GM12878 (cell line): Measurements from ENCODE around the gene ZNF428.

Experiments used
- EGR1 ChIP-seq, 2 experiments: IDR thresholded peaks; 1 replicate in 1 of 2; 2 replicates in 1 of 2; pipeline ENCODE4 v1.6.1; 2011 to 2012; ENCODE audit warnings: low read depth in 2 of 2, low read length in 2 of 2, borderline replicate concordance in 1 of 2, mild to moderate bottlenecking in 1 of 2, moderate library complexity in 1 of 2
- HCFC1 ChIP-seq: fragments of 150-350 bp; IDR thresholded peaks from 2 replicates; pipeline ENCODE4 v1.6.1; 2014; ENCODE audit warnings: low read length
- JUND ChIP-seq: IDR thresholded peaks from 2 replicates; pipeline ENCODE4 v1.6.1; 2012; ENCODE audit warnings: low read depth, mild to moderate bottlenecking, low read length, improper control_type of control experiment, moderate library complexity
- PAX8 ChIP-seq: fragments of 450-650 bp; IDR thresholded peaks from 2 replicates; pipeline ENCODE4 v1.6.1; 2017; ENCODE audit warnings: mild to moderate bottlenecking, moderate library complexity
- POLR2A ChIP-seq: IDR thresholded peaks from 2 replicates; pipeline ENCODE4 v1.6.1; 2011; ENCODE audit warnings: low read depth, mild to moderate bottlenecking, low read length
- RAD21 ChIP-seq: IDR thresholded peaks from 2 replicates; pipeline ENCODE4 v1.6.1; 2011; ENCODE audit warnings: mild to moderate bottlenecking, low read depth, low read length, moderate library complexity; ENCODE audit not compliant: insufficient read depth
- SIX5 ChIP-seq: IDR thresholded peaks from 2 replicates; pipeline ENCODE4 v1.6.1; 2011; ENCODE audit warnings: mild to moderate bottlenecking, low read depth, low read length, moderate library complexity; ENCODE audit not compliant: severe bottlenecking
- SPI1 ChIP-seq: IDR thresholded peaks from 2 replicates; pipeline ENCODE4 v1.6.1; 2011; ENCODE audit warnings: low read depth, mild to moderate bottlenecking, low read length, moderate library complexity, borderline replicate concordance; ENCODE audit not compliant: insufficient read depth
- SREBF2 ChIP-seq: IDR thresholded peaks from 2 replicates; pipeline ENCODE4 v1.6.1; 2012; ENCODE audit warnings: mild to moderate bottlenecking, low read length
- TCF12 ChIP-seq: IDR thresholded peaks from 2 replicates; pipeline ENCODE4 v1.6.1; 2011; ENCODE audit warnings: low read depth, mild to moderate bottlenecking, low read length
- ZNF274 ChIP-seq: IDR thresholded peaks from one replicate; pipeline ENCODE4 v1.8.0; 2011; ENCODE audit not compliant: insufficient read length, insufficient read depth
- ZNF384 ChIP-seq: IDR thresholded peaks from 2 replicates; pipeline ENCODE4 v1.6.1; 2012; ENCODE audit warnings: low read depth, mild to moderate bottlenecking, low read length, improper control_type of control experiment, borderline replicate concordance
- TF ChIP-seq, protein P1 (sequence below), 3 experiments: IDR thresholded peaks in 2 of 3; conservative IDR thresholded peaks in 1 of 3; 2 replicates each; pipeline ENCODE4 v1.5.1; 2011; ENCODE audit warnings: low read depth in 3 of 3, low read length in 3 of 3, mild to moderate bottlenecking in 3 of 3, control low read depth in 2 of 3, moderate library complexity in 2 of 3, inconsistent platforms in 1 of 3, mixed read lengths in 1 of 3; ENCODE audit not compliant: control insufficient read depth in 2 of 3, insufficient read depth in 1 of 3; ENCODE audit errors: extremely low read depth in 1 of 3
- TF ChIP-seq, protein P2 (sequence below): IDR thresholded peaks from 2 replicates; pipeline ENCODE4 v1.6.1; 2011; ENCODE audit warnings: low read depth, mild to moderate bottlenecking, low read length, moderate library complexity, borderline replicate concordance; ENCODE audit errors: extremely low read depth

DNA sequence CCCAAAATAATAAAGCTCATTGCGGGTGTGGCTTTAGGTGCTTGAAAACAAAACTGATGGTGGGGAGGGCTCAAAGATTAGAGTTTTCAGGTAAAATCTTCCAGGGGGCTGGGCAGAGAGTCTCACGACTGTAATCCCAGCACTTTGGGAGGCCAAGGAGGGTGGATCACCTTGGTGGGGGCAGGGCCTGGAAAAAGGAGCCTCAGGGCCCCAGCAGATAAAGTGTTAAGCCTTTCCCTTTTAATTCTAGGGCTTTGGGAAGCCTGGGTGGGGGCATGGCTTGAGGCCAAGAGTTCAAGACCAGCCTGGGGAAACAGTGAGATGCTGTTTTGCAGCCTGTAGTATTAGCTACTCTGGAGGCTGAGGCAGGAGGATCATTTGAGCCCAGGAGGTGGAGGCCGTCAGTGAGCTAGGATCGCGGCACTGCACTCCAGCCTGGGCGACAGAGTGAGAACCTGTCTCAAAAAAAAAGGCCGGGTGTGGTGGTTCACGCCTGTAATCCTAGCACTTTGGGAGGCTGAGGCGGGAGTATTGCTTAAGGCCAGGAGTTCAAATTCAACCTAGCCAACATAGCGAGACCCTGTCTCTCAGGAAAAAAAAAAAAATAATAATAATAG, 25.2 kb downstream of the ZNF428 start:
- TF ChIP-seq, protein P1, sequence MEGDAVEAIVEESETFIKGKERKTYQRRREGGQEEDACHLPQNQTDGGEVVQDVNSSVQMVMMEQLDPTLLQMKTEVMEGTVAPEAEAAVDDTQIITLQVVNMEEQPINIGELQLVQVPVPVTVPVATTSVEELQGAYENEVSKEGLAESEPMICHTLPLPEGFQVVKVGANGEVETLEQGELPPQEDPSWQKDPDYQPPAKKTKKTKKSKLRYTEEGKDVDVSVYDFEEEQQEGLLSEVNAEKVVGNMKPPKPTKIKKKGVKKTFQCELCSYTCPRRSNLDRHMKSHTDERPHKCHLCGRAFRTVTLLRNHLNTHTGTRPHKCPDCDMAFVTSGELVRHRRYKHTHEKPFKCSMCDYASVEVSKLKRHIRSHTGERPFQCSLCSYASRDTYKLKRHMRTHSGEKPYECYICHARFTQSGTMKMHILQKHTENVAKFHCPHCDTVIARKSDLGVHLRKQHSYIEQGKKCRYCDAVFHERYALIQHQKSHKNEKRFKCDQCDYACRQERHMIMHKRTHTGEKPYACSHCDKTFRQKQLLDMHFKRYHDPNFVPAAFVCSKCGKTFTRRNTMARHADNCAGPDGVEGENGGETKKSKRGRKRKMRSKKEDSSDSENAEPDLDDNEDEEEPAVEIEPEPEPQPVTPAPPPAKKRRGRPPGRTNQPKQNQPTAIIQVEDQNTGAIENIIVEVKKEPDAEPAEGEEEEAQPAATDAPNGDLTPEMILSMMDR (IDR thresholded peaks at IDR 0.05 in 2 of 3, conservative IDR thresholded peaks at IDR 0.05 in 1 of 3; ENCODE audit: control insufficient read depth in 2 of 3, extremely low read depth in 1 of 3, insufficient read depth in 1 of 3, low read depth in 3 of 3, low read length in 3 of 3): no peak
- TF ChIP-seq POLR2A (no peak), ZNF384 (no peak), RAD21 (no peak), SPI1 (no peak), TCF12 (no peak), SIX5 (no peak), SREBF2 (no peak), HCFC1 (no peak), PAX8 (no peak), ZNF274 (no peak), JUND (no peak), EGR1 (IDR thresholded peaks at IDR 0.05; ENCODE audit: borderline replicate concordance in 1 of 2, low read depth in 2 of 2, low read length in 2 of 2) (no peak)
- TF ChIP-seq, protein P2, sequence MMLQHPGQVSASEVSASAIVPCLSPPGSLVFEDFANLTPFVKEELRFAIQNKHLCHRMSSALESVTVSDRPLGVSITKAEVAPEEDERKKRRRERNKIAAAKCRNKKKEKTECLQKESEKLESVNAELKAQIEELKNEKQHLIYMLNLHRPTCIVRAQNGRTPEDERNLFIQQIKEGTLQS: no peak
